OCI-M2 (cell line): ENCODE measurements around the gene DCTPP1.
"Not testable (repeated sequence)": the region's sequence is repeated elsewhere in the genome, so short reads cannot be mapped to it uniquely, and the experiment has no call there.

Experiments
- DNase-seq: peaks from one replicate; lab custom pipeline; 2025; ENCODE audit not compliant: unreplicated experiment; lab: John Stamatoyannopoulos, UW

The DCTPP1 gene

DNA sequence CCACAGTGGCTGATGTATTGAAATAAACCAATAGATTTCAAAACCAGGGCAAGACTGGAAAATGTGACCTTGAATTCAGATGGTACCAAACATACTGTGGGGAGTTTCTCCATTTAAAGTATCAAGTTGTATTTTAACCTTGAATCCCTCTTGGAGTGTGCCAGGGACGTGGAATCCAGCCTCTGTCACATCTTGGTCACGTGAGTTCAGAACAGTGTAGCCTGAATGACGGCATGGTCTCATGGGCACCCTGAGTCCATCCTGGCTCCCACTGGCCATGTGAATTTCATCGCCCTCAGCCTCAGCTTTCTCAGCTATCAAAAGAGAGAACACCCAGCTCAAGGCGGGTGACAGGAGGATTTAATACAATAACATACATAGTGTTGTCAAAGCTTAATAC lies 15.7 kb downstream of the DCTPP1 start:
- DNase-seq: no peak

DNA sequence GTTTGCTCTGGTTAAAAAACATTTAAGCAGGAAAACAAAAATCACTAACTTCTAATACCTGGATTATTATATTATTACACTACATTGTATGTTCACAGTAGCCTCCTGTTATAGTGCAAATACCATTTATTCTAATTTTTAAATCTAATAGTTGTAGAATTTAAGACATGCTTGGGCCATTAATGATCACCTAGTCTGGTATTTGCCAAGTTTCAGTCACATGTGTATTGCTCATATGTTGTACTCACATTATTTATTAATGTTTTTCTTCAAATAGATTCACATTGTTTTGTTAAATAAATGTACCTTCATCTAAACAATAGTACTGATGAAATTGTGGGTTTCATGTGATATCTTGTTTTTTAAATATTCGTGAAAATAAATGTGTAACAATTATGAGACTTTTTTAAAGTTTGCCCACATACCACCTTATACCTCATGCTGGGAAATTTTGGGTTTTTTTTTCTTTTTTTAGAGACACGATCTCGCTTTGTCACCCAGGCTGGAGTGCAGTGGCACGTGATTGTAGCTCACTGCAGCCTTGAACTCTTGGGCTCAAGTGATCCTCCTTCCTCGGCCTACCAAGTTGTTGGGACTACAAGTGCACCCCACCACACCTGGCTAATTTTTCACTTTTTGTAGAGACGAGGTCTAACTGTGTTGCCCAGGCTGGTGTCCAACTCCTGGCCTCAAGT lies 16.6 kb downstream of the DCTPP1 start:
- no peak for DNase-seq

DNA sequence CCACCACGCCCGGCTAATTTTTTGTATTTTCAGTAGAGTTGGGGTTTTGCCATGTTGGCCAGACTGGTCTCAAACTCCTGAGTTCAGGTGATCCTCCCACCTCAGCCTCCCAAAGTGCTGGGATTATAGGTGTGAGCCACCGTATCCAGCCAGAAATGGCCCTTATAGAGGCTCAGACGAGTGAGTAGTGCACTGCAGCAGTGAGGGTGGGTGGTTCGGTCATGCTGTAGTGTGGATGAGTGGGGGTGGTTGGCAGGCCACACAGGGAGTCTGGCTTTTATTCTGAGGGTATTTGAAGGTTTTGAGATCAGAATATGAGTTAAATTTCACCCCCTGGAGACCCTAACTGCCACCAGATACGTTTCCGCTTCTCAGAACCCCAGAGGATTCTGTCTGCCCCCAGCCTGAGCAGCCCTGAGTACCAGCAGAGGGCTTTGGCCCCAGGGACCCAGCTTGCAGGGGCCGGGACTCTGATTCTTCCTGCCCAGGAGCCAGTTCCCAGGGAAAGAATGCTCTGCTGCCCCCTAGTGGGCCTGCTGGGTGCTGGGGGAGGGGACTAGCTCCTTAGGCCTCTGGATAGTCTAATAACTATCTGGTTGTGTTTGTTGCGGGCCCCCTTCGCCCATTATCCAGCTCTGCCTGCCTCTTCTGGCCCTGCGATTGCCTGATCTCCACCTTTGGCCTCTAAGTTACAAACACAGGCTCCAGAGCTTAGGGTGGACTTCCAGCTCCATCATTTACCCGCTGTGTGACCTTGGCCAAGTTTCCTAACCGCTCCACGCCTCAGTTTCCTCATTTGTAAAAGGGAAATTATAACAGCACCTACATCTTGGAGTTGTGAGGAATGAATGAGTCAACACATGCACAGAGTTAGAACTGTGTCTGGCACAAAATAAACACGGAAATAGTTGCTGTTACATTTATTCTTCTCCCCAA lies 20.4 kb downstream of the DCTPP1 start:
- peak; percentile 76 for DNase-seq

DNA sequence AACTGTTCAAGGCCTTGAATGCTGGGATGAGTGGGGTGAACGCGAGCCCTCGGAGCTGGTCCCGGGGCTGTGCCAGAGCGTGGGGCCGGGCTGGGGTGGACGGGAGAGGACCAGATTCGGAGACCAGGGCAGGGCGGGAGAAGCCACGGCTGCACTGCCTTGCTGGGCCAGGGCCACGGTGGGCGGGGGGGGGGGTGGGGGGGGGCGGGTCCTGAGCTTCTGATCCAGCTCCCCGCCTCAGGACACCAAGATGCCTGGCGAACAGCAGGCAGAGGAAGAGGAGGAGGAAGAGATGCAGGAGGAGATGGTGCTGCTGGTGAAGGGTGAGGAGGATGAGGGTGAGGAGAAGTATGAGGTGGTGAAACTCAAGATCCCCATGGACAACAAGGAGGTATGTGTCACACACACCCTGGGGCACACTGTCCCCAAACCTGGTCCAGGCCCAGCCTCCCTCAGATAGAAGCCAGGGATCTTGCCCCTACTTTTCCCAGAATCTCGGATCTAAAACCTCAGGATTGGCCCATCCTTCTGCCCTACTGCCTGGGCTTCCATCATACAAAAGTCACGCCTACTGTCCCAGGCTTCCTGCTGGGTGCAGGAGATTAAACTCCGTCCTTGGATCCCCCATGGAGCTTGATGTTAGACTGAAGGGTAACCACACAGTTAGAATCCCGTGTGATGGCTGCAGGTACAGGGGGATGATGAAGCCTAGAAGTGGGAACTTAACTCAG lies 21.9 kb downstream of the DCTPP1 start:
- DNase-seq: no peak

DNA sequence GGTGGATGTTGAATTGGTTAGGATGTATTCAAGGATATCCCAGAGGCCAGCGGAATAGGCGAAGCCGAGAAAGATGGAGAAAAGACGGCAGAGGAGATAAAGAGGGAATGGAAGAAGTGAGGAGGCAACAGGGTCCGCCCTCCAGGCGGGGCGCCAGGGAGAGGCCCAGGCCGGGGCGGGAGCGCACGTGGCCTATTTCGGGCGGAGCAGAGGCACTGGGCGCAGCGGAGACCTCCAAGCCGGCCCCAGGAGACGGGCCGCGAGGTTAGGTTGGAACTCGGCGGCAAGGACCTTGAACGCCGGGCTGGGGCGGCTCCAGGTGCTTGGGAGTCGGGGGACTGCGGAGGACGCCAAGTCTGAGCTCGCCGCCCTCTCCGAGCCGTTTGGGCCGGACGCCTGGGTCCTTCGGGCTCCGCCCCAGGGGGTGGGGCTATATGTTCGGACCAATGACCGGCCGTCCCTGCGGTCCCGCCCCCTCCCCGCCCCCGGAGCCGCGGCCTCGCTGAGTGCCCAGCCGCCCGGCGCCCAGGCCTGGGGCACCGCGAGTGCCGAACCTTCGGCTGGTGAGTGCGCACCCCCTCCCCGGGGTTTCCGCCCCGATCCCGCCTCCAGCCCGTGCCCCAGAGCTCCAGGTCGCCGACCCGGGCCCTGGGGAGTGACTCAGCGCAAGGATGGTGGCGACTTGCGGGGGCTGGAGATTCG lies 22.6 kb downstream of the DCTPP1 start, which contains the start of gene ZNF771:
TSS of gene ZNF771 (plus strand) at position 505 of the 702 bp plus-strand sequence. CDS start 448 bp downstream, outside the sequence.
- DNase-seq: peak; percentile 46

DNA sequence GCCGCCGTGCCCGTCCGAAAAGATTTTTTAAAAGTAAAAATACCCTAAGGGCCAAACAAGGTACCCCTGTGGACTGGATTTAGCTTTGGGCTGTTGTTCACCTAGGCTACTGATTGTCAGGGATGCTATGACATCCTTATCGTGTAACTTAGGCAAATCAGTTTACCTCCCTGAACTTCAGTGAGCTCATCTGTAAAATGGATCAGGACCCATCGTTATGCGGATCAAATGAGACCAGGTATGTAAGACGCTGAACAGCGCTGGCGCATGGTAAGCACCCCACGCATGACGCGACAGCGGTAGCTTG lies 23.1 kb downstream of the DCTPP1 start:
- no peak for DNase-seq

DNA sequence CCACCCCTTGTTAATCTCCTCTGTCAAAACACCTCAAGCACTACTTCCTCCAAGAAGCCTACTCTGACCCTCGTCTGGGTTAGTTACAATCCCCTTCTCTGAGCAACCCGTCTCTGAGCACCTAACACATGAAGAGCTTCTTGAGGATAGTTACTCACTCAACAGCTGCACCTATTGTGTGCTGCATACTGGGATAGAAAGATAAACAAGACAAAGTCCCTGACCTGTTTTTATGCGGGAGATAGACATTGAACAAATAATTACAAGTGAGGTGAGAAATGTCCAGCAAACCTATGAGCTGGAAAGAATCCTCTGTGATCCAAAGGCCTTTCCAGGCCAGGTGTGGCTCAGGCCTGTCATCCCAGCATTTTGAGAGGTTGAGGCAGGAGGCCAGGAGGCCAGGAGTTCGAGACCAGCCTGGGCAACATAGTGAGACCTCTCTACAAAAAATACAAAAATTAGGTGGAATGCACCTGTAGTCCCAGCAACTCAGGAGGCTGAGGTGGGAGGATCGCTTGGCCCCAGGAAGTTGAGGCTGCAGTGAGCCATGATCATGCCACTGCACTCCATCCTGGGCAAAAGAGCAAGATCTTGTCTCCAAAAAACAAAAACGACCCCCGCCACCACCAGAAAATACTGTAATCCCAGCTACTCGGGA lies 27.9 kb downstream of the DCTPP1 start:
- DNase-seq: no peak

DNA sequence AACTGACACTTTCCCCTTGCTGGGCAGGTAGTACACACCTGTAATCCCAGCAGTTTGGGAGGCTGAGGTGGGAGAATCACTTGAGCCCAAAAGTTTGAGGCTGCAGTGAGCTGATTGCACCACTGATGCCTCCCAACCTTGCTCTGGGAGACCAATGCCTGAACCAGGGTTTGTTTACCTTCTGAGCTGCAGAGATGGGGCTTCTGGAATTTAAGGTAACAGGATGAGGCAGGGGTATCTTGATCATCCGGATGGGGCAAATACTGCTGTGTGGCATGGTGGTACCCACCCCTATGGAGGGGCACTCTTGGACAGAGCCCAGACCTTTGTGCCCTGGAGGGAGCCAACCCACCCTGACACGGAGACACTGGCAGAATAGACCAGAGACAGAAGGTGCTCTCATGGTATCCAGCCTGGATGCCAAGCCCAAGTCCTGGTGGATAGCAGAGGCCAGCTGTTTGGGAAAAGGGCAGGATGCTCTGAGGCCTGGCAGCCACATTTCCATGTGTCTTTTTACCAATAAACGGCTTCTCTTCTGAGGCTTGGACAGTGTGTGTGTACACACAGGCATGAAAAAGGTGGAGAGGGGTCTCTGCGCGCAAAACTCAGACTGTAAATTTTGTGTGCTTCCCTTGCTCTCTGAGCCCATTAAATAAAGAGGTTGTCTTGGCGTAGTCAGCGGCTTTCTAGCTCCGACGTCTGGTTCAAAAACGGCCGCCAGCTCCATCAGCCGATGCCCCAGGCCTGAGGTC lies 30.2 kb downstream of the DCTPP1 start:
- DNase-seq: no peak

DNA sequence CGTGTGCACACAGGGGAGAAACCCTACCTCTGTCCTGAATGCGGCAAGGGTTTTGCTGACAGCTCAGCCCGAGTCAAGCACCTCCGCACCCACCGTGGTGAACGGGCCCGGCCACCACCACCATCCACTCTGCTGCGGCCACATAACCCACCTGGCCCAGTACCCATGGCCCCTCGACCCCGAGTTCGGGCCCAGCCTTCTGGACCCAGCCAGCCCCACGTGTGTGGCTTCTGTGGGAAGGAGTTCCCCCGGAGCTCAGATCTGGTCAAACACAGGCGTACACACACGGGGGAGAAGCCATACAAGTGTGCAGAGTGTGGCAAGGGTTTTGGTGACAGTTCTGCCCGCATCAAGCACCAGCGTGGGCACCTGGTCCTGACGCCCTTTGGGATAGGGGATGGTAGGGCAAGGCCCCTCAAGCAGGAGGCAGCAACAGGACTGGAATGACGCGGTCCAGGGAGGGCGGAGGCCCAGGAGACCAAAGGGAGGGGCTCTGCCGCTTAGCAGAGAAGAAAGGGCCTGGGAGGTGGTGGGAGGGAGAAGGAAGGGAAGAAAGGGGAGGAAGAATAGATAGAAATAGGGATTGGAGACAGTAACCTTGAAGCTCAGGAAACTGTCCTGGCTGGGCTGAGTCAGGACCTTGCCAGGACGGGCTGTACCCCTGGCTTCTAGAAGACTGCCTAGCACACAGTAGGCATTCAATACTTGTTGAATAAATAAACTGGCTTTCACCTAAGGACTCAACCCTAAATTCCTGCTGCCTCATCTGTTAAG lies 31.0 kb downstream of the DCTPP1 start:
- no peak for DNase-seq

DNA sequence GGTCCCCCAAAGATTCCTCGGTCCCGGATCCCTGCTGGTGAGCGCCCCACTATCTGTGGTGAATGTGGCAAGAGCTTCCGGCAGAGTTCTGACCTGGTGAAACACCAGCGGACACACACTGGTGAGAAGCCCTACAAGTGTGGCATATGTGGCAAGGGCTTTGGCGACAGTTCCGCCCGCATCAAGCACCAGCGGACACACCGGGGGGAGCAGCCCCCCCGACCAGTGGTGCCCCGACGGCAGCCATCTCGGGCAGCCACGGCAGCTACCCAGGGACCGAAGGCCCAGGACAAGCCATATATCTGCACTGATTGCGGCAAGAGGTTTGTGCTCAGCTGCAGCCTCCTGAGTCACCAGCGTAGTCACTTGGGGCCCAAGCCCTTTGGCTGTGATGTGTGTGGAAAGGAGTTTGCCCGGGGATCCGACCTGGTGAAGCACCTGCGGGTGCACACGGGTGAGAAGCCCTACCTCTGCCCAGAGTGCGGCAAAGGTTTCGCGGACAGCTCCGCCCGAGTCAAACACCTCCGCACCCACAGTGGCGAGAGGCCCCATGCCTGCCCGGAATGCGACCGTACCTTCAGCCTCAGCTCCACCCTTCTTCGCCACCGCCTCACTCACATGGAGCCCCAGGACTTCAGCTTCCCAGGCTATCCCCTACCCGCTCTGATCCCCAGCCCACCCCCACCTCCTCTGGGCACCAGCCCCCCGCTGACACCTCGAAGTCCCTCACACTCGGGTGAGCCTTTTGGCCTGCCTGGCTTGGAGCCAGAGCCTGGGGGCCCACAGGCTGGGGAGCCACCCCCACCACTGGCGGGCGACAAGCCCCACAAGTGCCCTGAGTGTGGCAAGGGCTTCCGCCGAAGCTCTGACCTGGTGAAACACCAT lies 31.8 kb downstream of the DCTPP1 start:
- no peak for DNase-seq

DNA sequence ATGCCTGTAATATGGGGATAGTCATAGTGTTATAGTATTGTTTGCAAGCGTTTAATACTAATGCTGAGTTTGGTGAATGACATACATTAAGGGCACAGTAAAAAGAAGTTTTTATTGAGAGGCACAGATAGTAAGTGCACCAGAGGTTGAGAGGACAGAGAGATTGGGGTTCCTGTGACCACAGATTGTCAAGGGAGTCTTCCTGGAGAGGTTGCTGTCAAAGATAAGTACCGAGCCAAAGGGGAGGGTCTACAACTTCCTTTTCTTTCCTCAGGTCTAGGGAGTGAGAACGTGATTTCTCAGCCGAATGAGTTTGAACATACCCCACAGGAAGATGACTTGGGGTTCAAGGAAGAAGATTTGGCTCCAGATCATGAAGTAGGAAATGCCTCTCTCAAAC lies 32.8 kb downstream of the DCTPP1 start:
- no peak for DNase-seq

DNA sequence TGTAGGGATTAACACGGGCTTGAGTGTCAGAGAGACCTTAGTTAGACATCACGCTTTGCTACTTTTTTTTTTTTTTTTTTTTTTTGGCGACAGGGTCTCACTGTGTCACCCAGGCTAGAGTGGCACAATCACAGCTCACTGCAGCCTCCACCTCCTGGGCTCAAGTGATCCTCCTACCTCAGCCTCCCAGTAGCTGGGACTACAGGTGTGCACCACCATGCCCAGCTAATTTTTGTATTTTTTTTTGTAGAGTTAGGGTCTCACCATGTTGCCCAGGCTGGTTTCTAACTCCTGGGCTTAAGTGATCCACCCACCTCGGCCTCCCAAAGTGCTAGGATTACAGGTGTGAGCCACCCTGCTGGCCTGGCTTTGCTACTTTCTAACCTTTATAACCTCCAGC lies 33.2 kb downstream of the DCTPP1 start:
- not testable (repeated sequence) for DNase-seq

DNA sequence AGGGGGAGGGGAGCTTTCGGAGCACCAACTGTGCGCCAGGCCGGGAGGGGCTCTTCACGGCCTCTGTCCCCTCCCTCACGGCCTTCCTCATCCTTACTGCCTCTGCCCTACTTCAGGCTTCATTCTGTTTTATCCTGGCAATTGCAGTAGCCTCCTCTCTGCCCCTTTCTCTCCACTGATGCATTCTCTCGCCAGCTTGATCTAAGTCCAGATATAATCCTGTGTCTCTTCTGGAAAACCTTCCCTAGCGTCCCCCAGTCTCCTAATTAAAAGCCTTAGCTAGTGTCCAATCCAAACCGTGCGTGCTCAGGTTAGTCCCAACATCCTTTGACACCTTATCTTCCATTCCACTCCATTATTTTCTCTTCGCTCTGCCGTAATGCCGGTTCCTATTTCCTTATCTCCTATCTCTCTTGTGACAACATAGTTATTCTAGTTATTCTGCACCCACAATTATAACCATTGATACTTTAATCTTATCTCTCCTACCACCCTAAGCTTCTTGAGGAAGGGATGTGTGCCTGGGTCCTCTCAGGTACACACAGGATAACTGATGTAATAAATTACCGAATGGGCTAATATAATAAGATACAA lies 33.7 kb downstream of the DCTPP1 start:
- DNase-seq: no peak

DNA sequence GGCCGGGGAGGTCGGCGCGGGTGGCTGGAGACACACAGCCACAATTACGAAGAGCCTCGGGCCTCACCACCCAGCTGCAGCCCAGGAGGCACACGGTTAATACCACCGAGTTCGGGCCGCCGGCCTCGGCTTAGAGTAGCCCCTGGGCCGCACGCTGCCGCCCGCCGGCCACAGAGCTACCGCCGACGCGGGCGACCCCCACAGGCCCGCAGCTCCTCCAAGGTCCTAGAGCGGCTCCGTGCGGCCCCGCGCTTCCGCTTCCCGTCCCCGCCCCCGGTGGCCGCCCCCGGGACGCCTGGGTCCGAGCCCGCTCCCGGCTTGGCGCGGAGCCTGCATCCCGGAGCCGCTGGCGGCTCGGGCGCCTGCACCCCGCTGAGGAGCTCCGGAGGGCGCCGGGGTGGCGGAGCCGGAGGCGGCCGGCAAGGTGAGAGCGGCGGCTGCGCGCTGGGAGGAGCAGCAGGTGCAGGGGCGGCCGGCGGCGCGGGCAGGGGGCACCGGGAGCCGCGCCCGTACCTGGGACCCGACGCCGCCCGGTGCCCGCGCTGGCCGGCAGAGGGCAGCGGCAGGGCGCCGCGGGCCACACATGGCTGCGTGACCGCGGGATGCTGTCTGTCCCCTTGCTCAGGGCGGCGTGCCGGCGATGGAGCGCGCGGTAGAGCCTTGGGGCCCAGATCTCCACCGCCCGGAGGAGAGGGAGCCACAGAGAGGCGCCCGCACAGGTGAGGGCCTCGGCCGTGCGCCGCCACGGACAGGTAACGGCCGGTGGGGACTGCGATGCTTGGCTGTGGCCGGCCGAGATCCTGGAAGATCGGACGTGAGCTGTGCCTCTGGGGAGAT lies 34.5 kb downstream of the DCTPP1 start, which contains the start of gene ZNF48:
TSS of gene ZNF48 (plus strand) at position 266 of the 837 bp plus-strand sequence. CDS start at position 641, 375 bp downstream.
- no peak for DNase-seq

DNA sequence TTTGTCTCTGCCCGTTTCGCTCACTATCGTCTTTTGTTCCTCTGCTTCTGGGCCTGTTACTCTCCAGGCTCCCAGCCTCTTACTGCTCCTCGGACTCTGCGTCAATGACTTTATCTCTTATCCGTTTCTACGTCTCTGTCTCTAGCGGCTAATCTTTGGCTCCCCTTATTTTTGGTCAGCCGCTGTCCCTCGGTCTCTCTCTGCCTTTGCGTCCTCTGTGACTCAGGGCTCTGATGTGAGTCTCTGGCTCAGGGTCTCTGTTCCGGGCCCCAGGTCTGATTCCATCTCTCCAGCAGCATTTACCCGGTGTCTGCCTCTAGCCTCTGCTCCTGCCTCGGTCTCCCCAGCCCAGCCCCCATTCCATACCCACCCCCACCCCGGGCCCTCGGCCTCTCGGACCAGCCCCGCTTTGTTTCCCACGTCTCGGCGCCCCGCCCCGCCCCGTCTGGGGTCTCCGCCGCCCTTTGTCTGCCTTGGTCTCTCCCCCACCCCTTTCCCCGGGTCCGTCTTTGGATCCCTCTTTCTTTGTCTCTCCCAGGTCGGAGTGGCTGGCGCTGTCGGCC lies 35.2 kb downstream of the DCTPP1 start:
- no peak for DNase-seq

DNA sequence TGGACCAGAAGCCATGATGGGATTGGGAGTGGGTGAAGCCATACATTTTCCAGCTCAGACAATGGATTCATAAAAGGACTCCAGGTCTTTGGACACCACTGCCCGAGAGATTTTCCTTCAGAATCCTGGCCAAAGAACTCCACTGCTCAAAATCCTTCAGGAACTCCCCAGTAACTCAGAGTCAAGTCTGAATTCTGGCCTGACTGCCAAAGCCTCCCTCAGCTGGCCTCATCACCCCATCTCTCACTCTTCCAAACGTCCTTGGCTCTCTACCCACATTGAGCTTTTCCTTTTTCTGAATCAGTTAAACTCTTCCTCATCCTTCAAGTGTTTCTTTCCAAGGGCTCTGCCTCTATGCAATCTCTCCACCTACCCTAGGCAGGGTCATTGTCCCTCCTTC lies 46.3 kb downstream of the DCTPP1 start:
- DNase-seq: no peak
